Measurements from ENCODE around the gene TMEM131L. TPM values are rescaled to one million over a fixed set of nuclear protein-coding genes. Genes with fewer than 3 reads are reported as not detected.

TMEM131L gene
- total RNA-seq, 3 donors from 2014 or later (not counting 1 experiment from before 2014, with no cell fraction given) = 67.8 to 105 (median 71.1) TPM

- intact Hi-C loops (cut with micrococcal nuclease) = no loop called here
- no peak overlapping the region for H3K27ac Mint-ChIP-seq
Observed at GRCh38 chr4:153645183-153645582, 179.0 kb downstream of the TMEM131L start.

GRCh38 chr4:153646261-153646660 lies 180.1 kb downstream of the TMEM131L start:
- WGBS (ENCODE audit: insufficient coverage) = no CpG with 5 or more reads among the region's 1 CpG
- TF ChIP-seq CTCF (IDR thresholded peaks at IDR 0.05) = no peak
- Histone ChIP-seq H3K4me1 (ENCODE audit: control insufficient read depth, insufficient read depth, low read length) (peaks cover 8% of the 10 kb centered on the region), H3K27me3 (ENCODE audit: control insufficient read depth, insufficient read depth, low read length) (no peaks in the 10 kb centered on the region), H3K4me3 (ENCODE audit: low read length) (no peak overlapping the region), H3K27ac (ENCODE audit: low read length) (no peak overlapping the region), H3K9me3 (ENCODE audit: control insufficient read depth, insufficient read depth, low read length) (peaks cover 2% of the 10 kb centered on the region), H3K36me3 (ENCODE audit: control insufficient read depth, insufficient read depth, low read length) (no peaks in the 10 kb centered on the region)
- Mint-ChIP-seq H3K27ac (no peak overlapping the region), H3K4me1 (peaks cover 11 to 12% of the 10 kb centered on the region in 2 donors), H3K4me3 (no peak overlapping the region), H3K9me3 (no peaks in the 10 kb centered on the region), H3K27me3 (ENCODE audit: low read depth in 2 of 2) (no peaks in the 10 kb centered on the region), H3K36me3 (no peaks in the 10 kb centered on the region)
- ATAC-seq (no peak), DNase-seq (no peak)
- intact Hi-C loops (cut with micrococcal nuclease) = no loop called here

More at GRCh38 chr4:153645183-153645582, 179.0 kb downstream of the TMEM131L start:
- Histone ChIP-seq H3K27me3 (ENCODE audit: control insufficient read depth, insufficient read depth, low read length) (no peaks in the 10 kb centered on the region), H3K9me3 (ENCODE audit: control insufficient read depth, insufficient read depth, low read length) (peaks cover 2% of the 10 kb centered on the region), H3K4me3 (ENCODE audit: low read length) (no peak overlapping the region), H3K27ac (ENCODE audit: low read length) (no peak overlapping the region), H3K36me3 (ENCODE audit: control insufficient read depth, insufficient read depth, low read length) (no peaks in the 10 kb centered on the region), H3K4me1 (ENCODE audit: control insufficient read depth, insufficient read depth, low read length) (peaks cover 3% of the 10 kb centered on the region)
- ATAC-seq (no peak), DNase-seq (no peak)
- H3K36me3 Mint-ChIP-seq = no peaks in the 10 kb centered on the region
- H3K4me3 Mint-ChIP-seq = no peak overlapping the region
- H3K4me1 Mint-ChIP-seq = peaks cover 6% of the 10 kb centered on the region in 2 donors
- TF ChIP-seq CTCF (IDR thresholded peaks at IDR 0.05) = no peak
- no peaks in the 10 kb centered on the region for H3K27me3 Mint-ChIP-seq (ENCODE audit: low read depth in 2 of 2)
- 82% methylated on average over 1 of the region's 1 CpG for WGBS (ENCODE audit: insufficient coverage)
- H3K9me3 Mint-ChIP-seq = no peaks in the 10 kb centered on the region

- Histone ChIP-seq H3K4me1 (ENCODE audit: control insufficient read depth, insufficient read depth, low read length) (peaks cover 15% of the 10 kb centered on the region), H3K27me3 (ENCODE audit: control insufficient read depth, insufficient read depth, low read length) (no peaks in the 10 kb centered on the region), H3K27ac (ENCODE audit: low read length) (no peak overlapping the region), H3K4me3 (ENCODE audit: low read length) (no peak overlapping the region), H3K9me3 (ENCODE audit: control insufficient read depth, insufficient read depth, low read length) (peaks cover 2% of the 10 kb centered on the region), H3K36me3 (ENCODE audit: control insufficient read depth, insufficient read depth, low read length) (no peaks in the 10 kb centered on the region)
- Mint-ChIP-seq H3K27me3 (ENCODE audit: low read depth in 2 of 2) (no peaks in the 10 kb centered on the region), H3K4me1 (peaks cover 19% of the 10 kb centered on the region in 2 donors), H3K9me3 (no peaks in the 10 kb centered on the region), H3K4me3 (no peak overlapping the region), H3K36me3 (no peaks in the 10 kb centered on the region), H3K27ac (no peak overlapping the region)
- ATAC-seq = no peak
- TF ChIP-seq CTCF (IDR thresholded peaks at IDR 0.05) = no peak
- no peak for DNase-seq
- intact Hi-C loops (cut with micrococcal nuclease) = no loop called here
- 100% methylated on average over 1 of the region's 1 CpG for WGBS (ENCODE audit: insufficient coverage)
Observed at GRCh38 chr4:153646978-153647377, 180.8 kb downstream of the TMEM131L start.

GRCh38 chr4:153647975-153648374 lies 181.8 kb downstream of the TMEM131L start:
- no peak overlapping the region for H3K27ac ChIP-seq (ENCODE audit: low read length)
- no peaks in the 10 kb centered on the region for H3K36me3 Mint-ChIP-seq
- H3K4me3 ChIP-seq (ENCODE audit: low read length) = no peak overlapping the region
- H3K4me3 Mint-ChIP-seq = no peak overlapping the region
- WGBS (ENCODE audit: insufficient coverage) = 66% methylated on average over 4 of the region's 4 CpGs
- TF ChIP-seq CTCF (IDR thresholded peaks at IDR 0.05) = no peak
- H3K9me3 Mint-ChIP-seq = no peaks in the 10 kb centered on the region
- no peaks in the 10 kb centered on the region for H3K27me3 ChIP-seq (ENCODE audit: control insufficient read depth, insufficient read depth, low read length)
- H3K27ac Mint-ChIP-seq = peak overlapping the region in 1 of 2 donors; percentile 29
- intact Hi-C loops (cut with micrococcal nuclease) = no loop called here
- peaks cover 21% of the 10 kb centered on the region for H3K4me1 ChIP-seq (ENCODE audit: control insufficient read depth, insufficient read depth, low read length)
- H3K9me3 ChIP-seq (ENCODE audit: control insufficient read depth, insufficient read depth, low read length) = peaks cover 2% of the 10 kb centered on the region
- H3K36me3 ChIP-seq (ENCODE audit: control insufficient read depth, insufficient read depth, low read length) = no peaks in the 10 kb centered on the region
- no peaks in the 10 kb centered on the region for H3K27me3 Mint-ChIP-seq (ENCODE audit: low read depth in 2 of 2)
- DNase-seq (no peak), ATAC-seq (no peak)
- H3K4me1 Mint-ChIP-seq = peaks cover 19% of the 10 kb centered on the region in 2 donors
